ENCODE data around the gene FH.

The FH gene

GRCh38 chr1:241532162-241532531 is 12.6 kb upstream of the FH start, which contains the start of gene KMO:
Gene KMO, plus strand, starts transcription at chr1:241532378. Its CDS starts 67 bp downstream, at chr1:241532445.
- H3K4me1 Mint-ChIP-seq = peaks cover 7% of the 10 kb centered on the region
- no peak for TF ChIP-seq CTCF (IDR thresholded peaks at IDR 0.05; ENCODE audit: unreplicated experiment in 3 of 3)
- H3K36me3 Mint-ChIP-seq (ENCODE audit: low read depth) = no peaks in the 10 kb centered on the region
- peak within 1 kb of the TSS; percentile 60 to 85 (median 83) for H3K27ac Mint-ChIP-seq
- H3K9me3 Mint-ChIP-seq = no peaks in the 10 kb centered on the region
- no peaks in the 10 kb centered on the region for H3K27me3 Mint-ChIP-seq (ENCODE audit: low read depth)
- H3K4me3 Mint-ChIP-seq = peak within 1 kb of the TSS; percentile 81 to 89 (median 87)

GRCh38 chr1:241531195-241532161 is 11.9 kb upstream of the FH start:
- Mint-ChIP-seq H3K27ac (peak overlapping the region; percentile 60 to 85 (median 83)), H3K27me3 (ENCODE audit: low read depth) (no peaks in the 10 kb centered on the region), H3K4me1 (peaks cover 7% of the 10 kb centered on the region), H3K36me3 (ENCODE audit: low read depth) (no peaks in the 10 kb centered on the region), H3K4me3 (peak overlapping the region; percentile 81 to 89 (median 87)), H3K9me3 (no peaks in the 10 kb centered on the region)
- TF ChIP-seq CTCF (IDR thresholded peaks at IDR 0.05; ENCODE audit: unreplicated experiment in 3 of 3) = peak; percentile 50 to 70 (median 56)

GRCh38 chr1:241527146-241527545 is 7.6 kb upstream of the FH start:
- Mint-ChIP-seq H3K4me1 (peaks cover 7% of the 10 kb centered on the region), H3K27ac (no peak overlapping the region), H3K4me3 (no peak overlapping the region), H3K27me3 (ENCODE audit: low read depth) (peaks cover 23% of the 10 kb centered on the region), H3K36me3 (ENCODE audit: low read depth) (no peaks in the 10 kb centered on the region), H3K9me3 (no peaks in the 10 kb centered on the region)
- TF ChIP-seq CTCF (IDR thresholded peaks at IDR 0.05; ENCODE audit: unreplicated experiment in 3 of 3) = no peak

- H3K9me3 Mint-ChIP-seq = no peaks in the 10 kb centered on the region
- no peak overlapping the region for H3K27ac Mint-ChIP-seq
- H3K27me3 Mint-ChIP-seq (ENCODE audit: low read depth) = peaks cover 27% of the 10 kb centered on the region
- no peaks in the 10 kb centered on the region for H3K36me3 Mint-ChIP-seq (ENCODE audit: low read depth)
- H3K4me1 Mint-ChIP-seq = no peaks in the 10 kb centered on the region
- H3K4me3 Mint-ChIP-seq = no peak overlapping the region
- no peak for TF ChIP-seq CTCF (IDR thresholded peaks at IDR 0.05; ENCODE audit: unreplicated experiment in 3 of 3)
These were observed 5.5 kb upstream of the FH start for GRCh38 chr1:241525026-241525425.

- Mint-ChIP-seq H3K36me3 (ENCODE audit: low read depth) (peaks cover 7% of the 10 kb centered on the region), H3K9me3 (no peaks in the 10 kb centered on the region), H3K4me1 (peaks cover 13% of the 10 kb centered on the region), H3K27ac (no peak overlapping the region), H3K4me3 (peak overlapping the region in 1 of 3 experiments; percentile 37), H3K27me3 (ENCODE audit: low read depth) (peaks cover 27% of the 10 kb centered on the region)
- no peak for TF ChIP-seq CTCF (IDR thresholded peaks at IDR 0.05; ENCODE audit: unreplicated experiment in 3 of 3)
These were observed 2.2 kb upstream of the FH start for GRCh38 chr1:241521718-241522117.
